Osteoblast (primary cell): ENCODE measurements around the gene PON2. TPM values are rescaled to one million over a fixed set of nuclear protein-coding genes. Genes with fewer than 3 reads are reported as not detected.
"Not testable (repeated sequence)": the region's sequence is repeated elsewhere in the genome, so short reads cannot be mapped to it uniquely, and the experiment has no call there.

Experiments
- DNase-seq: peaks from one replicate; pipeline ENCODE4 v3.0.0; 2011; ENCODE audit warnings: low spot score, mixed read lengths; ENCODE audit not compliant: insufficient read length; ENCODE audit errors: missing footprints
- H2AFZ ChIP-seq: 2 replicates; pipeline ENCODE4 v1.6.0; 2011; ENCODE audit warnings: mild to moderate bottlenecking, low read length
- H3K27ac ChIP-seq: 2 replicates; pipeline ENCODE4 v1.5.1; 2011; ENCODE audit warnings: mild to moderate bottlenecking, low read depth, low read length, moderate library complexity
- H3K27me3 ChIP-seq: 2 replicates; pipeline ENCODE4 v1.6.0; 2012; ENCODE audit warnings: mild to moderate bottlenecking, control low read depth, inconsistent platforms, low read length, moderate library complexity; ENCODE audit not compliant: insufficient read depth
- H3K36me3 ChIP-seq: 2 replicates; pipeline ENCODE4 v1.5.1; 2011; ENCODE audit warnings: mild to moderate bottlenecking, low read length, control low read depth, moderate library complexity; ENCODE audit not compliant: insufficient read depth
- H3K4me1 ChIP-seq: 2 replicates; pipeline ENCODE4 v1.5.1; 2011; ENCODE audit warnings: mild to moderate bottlenecking, low read length, control low read depth, moderate library complexity; ENCODE audit not compliant: insufficient read depth
- H3K4me2 ChIP-seq: 2 replicates; pipeline ENCODE4 v1.6.0; 2011; ENCODE audit warnings: mild to moderate bottlenecking, low read length; ENCODE audit not compliant: insufficient read depth
- H3K4me3 ChIP-seq: fragments of 200-600 bp; sonication (generic); 3 replicates; pipeline ENCODE4 v1.5.1; 2012; ENCODE audit warnings: mild to moderate bottlenecking, low read length, inconsistent platforms; ENCODE audit not compliant: insufficient read depth
- H3K79me2 ChIP-seq: 2 replicates; pipeline ENCODE4 v1.6.0; 2012; ENCODE audit warnings: mild to moderate bottlenecking, low read length, control low read depth, inconsistent platforms; ENCODE audit not compliant: insufficient read depth
- H3K9me3 ChIP-seq: 2 replicates; pipeline ENCODE4 v1.5.1; 2011; ENCODE audit warnings: low read depth, low read length, control low read depth
- H4K20me1 ChIP-seq: 2 replicates; pipeline ENCODE4 v1.6.0; 2012; ENCODE audit warnings: mild to moderate bottlenecking, low read length, control low read depth; ENCODE audit not compliant: insufficient read depth
- CTCF ChIP-seq: IDR thresholded peaks from 2 replicates; pipeline ENCODE4 v1.5.1; 2011; ENCODE audit warnings: mild to moderate bottlenecking, low read depth, low read length, moderate library complexity; ENCODE audit errors: extremely low read depth
- total RNA-seq: library from RNA; depleted of rRNA; stranded (reverse); fragments of >200 nt; gene quantifications from 2 replicates; pipeline ENCODE4 v1.2.3, GENCODE V29; 2012

The PON2 gene
- total RNA-seq, 1 donor, result 77.8 TPM

- Histone ChIP-seq H3K36me3 (no peaks in the 10 kb centered on the region), H3K4me1 (no peaks in the 10 kb centered on the region), H3K4me2 (no peak overlapping the region), H3K27me3 (no peaks in the 10 kb centered on the region), H3K4me3 (no peak overlapping the region), H3K79me2 (no peaks in the 10 kb centered on the region), H3K9me3 (no peaks in the 10 kb centered on the region), H2AFZ (no peak overlapping the region), H3K27ac (no peak overlapping the region), H4K20me1 (no peaks in the 10 kb centered on the region)
- no peak for TF ChIP-seq CTCF
- DNase-seq, result no peak
Observed at GRCh38 chr7:95389516-95389915, 45.3 kb downstream of the PON2 start.

DNA sequence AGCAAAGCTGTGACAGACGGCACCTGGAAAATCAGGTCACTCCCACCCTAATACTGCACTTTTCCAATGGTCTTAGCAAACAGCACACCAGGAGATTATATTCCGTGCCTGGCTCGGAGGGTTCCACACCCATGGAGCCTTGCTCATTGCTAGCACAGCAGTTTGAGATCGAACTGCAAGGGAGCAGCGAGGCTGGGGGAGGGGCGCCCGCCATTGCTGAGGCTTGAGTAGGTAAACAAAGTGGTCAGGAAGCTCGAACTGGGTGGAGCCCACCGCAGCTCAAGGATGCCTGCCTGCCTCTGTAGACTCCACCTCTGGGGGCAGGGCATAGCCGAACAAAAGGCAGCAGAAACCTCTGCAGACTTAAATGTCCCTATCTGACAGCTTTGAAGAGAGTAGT lies 55.4 kb downstream of the PON2 start:
- H4K20me1 ChIP-seq, result not testable (repeated sequence)

GRCh38 chr7:95376632-95377400 lies 58.0 kb downstream of the PON2 start:
- H3K4me3 ChIP-seq, result no peak overlapping the region
- no peak for TF ChIP-seq CTCF
- no peaks in the 10 kb centered on the region for H3K4me1 ChIP-seq
- no peak overlapping the region for H2AFZ ChIP-seq
- H3K9me3 ChIP-seq, result no peaks in the 10 kb centered on the region
- H3K36me3 ChIP-seq, result no peaks in the 10 kb centered on the region
- peaks cover 2% of the 10 kb centered on the region for H3K27me3 ChIP-seq
- H3K4me2 ChIP-seq, result no peak overlapping the region
- DNase-seq, result no peak
- no peaks in the 10 kb centered on the region for H4K20me1 ChIP-seq
- H3K27ac ChIP-seq, result no peak overlapping the region
- no peaks in the 10 kb centered on the region for H3K79me2 ChIP-seq

More for the DNA sequence above, 55.4 kb downstream of the PON2 start:
- not testable (repeated sequence) for DNase-seq, H3K27ac ChIP-seq, H2AFZ ChIP-seq, H3K4me3 ChIP-seq, H3K79me2 ChIP-seq, H3K4me2 ChIP-seq, H3K9me3 ChIP-seq, H3K4me1 ChIP-seq, H3K27me3 ChIP-seq, H3K36me3 ChIP-seq

DNA sequence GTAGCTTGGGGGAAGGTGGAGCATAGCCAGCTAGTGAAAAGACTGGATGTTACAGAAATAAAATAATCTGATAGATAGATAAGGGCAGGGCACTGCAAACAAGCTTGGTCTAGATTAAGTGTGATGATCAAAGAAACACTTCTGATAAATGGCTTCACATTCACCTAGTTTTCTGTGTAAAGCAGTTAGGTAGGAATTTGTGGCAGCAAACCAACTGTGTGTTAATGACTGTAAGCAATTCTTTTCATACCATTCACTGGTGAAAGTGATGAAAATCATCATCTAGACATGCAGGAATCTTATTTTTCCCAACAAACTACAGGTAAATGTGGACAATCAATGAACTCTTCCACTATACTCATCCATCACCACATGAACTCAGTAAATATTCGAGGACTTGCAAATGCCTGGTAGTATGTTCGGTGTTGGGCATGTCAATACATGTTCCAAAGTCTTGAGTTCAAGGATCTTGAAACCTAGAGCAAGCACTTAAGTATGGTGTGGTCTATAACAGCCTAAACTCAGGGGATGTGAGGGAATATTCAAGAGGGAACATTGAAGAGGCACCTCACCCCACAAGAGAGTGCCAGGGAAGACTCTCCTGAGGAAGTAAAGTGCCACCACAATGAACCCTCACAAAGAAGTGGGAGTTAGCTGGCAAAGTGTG lies 59.1 kb downstream of the PON2 start:
- H3K36me3 ChIP-seq, result no peaks in the 10 kb centered on the region
- no peak overlapping the region for H3K27ac ChIP-seq
- no peak overlapping the region for H3K4me3 ChIP-seq
- H3K4me1 ChIP-seq, result no peaks in the 10 kb centered on the region
- H3K27me3 ChIP-seq, result peaks cover 2% of the 10 kb centered on the region
- TF ChIP-seq CTCF, result no peak
- no peak overlapping the region for H3K4me2 ChIP-seq
- no peaks in the 10 kb centered on the region for H3K9me3 ChIP-seq
- H4K20me1 ChIP-seq, result no peaks in the 10 kb centered on the region
- no peak overlapping the region for H2AFZ ChIP-seq
- DNase-seq, result no peak
- H3K79me2 ChIP-seq, result no peaks in the 10 kb centered on the region
